Peyer's patch (tissue), 4 donors: ENCODE measurements around the gene GOLGA6A. TPM values are rescaled to one million over a fixed set of nuclear protein-coding genes. Genes with fewer than 3 reads are reported as not detected.
"Not testable (repeated sequence)": the region's sequence is repeated elsewhere in the genome, so short reads cannot be mapped to it uniquely, and the experiment has no call there.

Source experiments
- DNase-seq, 3 donors: peaks; one replicate each; pipeline ENCODE4 v3.0.0-alpha.2; 2017 to 2019
- H3K27ac ChIP-seq, 4 donors: fragments of 200-600 bp; sonication (generic); one replicate each; pipeline ENCODE4 v1.5.1; 2016 to 2019
- H3K27me3 ChIP-seq, 2 donors: fragments of 200-600 bp; sonication (generic); one replicate each; pipeline ENCODE4 v1.5.1; 2019
- H3K36me3 ChIP-seq, 3 donors: fragments of 200-600 bp; sonication (generic); one replicate each; pipeline ENCODE4 v1.5.1; 2016 to 2019
- H3K4me1 ChIP-seq, 4 donors: fragments of 200-600 bp; sonication (generic); one replicate each; pipeline ENCODE4 v1.5.1; 2016 to 2019
- H3K4me3 ChIP-seq, 4 donors: fragments of 200-600 bp; sonication (generic); 1 replicate in 3 of 4; 2 replicates in 1 of 4; pipeline ENCODE4 v1.5.1; 2016 to 2019; ENCODE audit warnings: mild to moderate bottlenecking in 1 of 4
- H3K9me3 ChIP-seq, 4 donors: fragments of 200-600 bp; sonication (generic); one replicate each; pipeline ENCODE4 v1.5.1; 2016 to 2019; ENCODE audit warnings: mild to moderate bottlenecking in 1 of 4
- POLR2A ChIP-seq, 2 donors: fragments of 450-650 bp; IDR thresholded peaks; one replicate each; pipeline ENCODE4 v1.5.1; 2017; ENCODE audit warnings: antibody characterized with exemption in 2 of 2, mild to moderate bottlenecking in 2 of 2, moderate library complexity in 2 of 2
- total RNA-seq, 4 donors: library from RNA; depleted of rRNA; stranded (reverse); fragments of >200 nt; gene quantifications; one replicate each; pipeline ENCODE4 v1.1.0, GENCODE V29; 2016
- TF ChIP-seq, protein P1 (sequence below), 6 experiments: fragments of 450-650 bp in 4 of 6; fragments of 200-600 bp in 2 of 6; sonication (generic) in 1 of 6; IDR thresholded peaks; one replicate each; pipeline ENCODE4 v1.5.1; 2017 to 2019; ENCODE audit warnings: antibody characterized with exemption in 6 of 6, mild to moderate bottlenecking in 3 of 6, moderate library complexity in 1 of 6

GOLGA6A gene
- total RNA-seq, 4 donors from 2014 or later, result 0.38 TPM; not detected in 3

DNA sequence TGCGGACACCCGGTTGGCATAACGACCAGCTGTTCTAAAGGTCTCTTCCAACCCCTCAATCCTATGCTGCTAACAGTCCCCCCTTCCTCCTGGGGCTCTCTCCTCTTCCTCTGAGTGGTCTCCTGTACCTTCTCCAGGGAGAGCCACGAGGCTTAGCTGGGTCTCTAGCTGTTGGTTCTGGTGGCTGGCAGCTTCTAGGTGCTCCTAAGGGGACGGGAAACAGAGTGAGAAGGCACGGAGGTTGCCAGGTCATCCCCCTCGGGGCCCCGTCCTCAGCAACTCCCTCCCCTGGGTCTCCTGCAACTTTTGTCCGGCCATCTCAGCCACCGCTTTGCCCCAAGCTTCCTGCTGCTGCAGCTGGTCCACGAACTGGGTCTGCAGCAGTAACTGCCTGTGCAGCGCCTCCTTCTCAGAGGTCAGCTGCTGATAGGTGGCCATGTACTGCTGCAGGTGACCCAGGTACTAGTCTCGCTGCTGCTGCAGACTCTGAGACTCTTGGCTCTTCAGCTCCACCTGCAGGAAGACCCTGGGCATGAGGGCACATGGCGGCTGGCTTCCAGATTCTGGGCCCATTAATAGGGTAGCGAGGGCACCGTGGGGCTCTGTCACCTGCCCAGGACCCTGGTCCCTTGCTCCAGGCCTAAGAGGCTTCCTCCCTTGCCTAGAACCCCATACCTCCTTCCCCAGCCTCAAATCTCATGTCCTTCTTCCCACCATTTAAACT, 9.6 kb downstream of the GOLGA6A start:
- H3K4me1 ChIP-seq, H3K36me3 ChIP-seq, H3K27ac ChIP-seq, H3K27me3 ChIP-seq, H3K9me3 ChIP-seq, H3K4me3 ChIP-seq: not testable (repeated sequence)
- TF ChIP-seq, protein P1, sequence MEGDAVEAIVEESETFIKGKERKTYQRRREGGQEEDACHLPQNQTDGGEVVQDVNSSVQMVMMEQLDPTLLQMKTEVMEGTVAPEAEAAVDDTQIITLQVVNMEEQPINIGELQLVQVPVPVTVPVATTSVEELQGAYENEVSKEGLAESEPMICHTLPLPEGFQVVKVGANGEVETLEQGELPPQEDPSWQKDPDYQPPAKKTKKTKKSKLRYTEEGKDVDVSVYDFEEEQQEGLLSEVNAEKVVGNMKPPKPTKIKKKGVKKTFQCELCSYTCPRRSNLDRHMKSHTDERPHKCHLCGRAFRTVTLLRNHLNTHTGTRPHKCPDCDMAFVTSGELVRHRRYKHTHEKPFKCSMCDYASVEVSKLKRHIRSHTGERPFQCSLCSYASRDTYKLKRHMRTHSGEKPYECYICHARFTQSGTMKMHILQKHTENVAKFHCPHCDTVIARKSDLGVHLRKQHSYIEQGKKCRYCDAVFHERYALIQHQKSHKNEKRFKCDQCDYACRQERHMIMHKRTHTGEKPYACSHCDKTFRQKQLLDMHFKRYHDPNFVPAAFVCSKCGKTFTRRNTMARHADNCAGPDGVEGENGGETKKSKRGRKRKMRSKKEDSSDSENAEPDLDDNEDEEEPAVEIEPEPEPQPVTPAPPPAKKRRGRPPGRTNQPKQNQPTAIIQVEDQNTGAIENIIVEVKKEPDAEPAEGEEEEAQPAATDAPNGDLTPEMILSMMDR (IDR thresholded peaks at IDR 0.05), result peak in 1 of 6 experiments; percentile 22
- peak in 1 of 3 donors; percentile 69 for DNase-seq

DNA sequence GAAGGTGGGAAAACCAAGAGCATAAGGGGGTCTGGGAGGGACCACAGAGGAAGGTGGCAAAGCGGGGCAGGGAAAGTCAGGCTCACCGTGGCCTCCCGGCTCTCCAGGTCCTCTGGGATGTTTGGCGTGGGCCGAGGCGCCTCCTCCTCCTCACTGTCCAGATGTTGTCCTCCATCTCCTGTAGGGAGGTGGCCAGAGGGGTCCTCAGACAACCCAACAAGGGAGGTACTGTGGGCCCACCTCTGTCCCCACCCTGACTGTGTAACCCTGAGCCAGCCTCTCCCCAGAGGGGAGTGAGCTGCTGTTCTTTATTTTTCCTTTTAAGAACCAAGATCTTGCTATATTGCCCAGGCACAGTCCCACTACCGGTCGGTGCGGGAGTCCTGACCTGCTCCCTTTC, 10.2 kb downstream of the GOLGA6A start:
- not testable (repeated sequence) for H3K27ac ChIP-seq, H3K9me3 ChIP-seq, H3K27me3 ChIP-seq, H3K4me3 ChIP-seq, DNase-seq, H3K36me3 ChIP-seq, H3K4me1 ChIP-seq

DNA sequence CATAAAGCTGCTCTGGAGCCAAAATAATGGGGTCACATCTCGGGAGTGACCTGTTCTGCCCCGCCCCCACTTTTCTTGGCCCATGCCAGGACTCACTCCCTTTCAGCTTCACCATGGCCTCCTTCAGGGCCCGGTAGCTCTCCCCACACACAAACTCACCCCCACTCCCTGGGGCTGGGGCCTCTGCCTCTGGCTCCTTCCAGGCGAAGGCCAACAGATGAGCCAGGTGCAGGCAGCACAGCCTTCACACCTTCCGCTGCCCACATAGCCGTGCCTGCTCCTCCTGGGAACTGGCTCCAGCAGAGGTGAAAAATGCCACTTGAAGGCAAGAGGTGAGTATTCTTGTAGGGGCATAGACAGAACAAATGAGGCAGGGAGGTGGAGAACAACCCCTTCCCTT, 10.7 kb downstream of the GOLGA6A start:
- not testable (repeated sequence) for H3K27ac ChIP-seq, H3K27me3 ChIP-seq, H3K9me3 ChIP-seq, H3K4me3 ChIP-seq, DNase-seq, H3K36me3 ChIP-seq, H3K4me1 ChIP-seq

DNA sequence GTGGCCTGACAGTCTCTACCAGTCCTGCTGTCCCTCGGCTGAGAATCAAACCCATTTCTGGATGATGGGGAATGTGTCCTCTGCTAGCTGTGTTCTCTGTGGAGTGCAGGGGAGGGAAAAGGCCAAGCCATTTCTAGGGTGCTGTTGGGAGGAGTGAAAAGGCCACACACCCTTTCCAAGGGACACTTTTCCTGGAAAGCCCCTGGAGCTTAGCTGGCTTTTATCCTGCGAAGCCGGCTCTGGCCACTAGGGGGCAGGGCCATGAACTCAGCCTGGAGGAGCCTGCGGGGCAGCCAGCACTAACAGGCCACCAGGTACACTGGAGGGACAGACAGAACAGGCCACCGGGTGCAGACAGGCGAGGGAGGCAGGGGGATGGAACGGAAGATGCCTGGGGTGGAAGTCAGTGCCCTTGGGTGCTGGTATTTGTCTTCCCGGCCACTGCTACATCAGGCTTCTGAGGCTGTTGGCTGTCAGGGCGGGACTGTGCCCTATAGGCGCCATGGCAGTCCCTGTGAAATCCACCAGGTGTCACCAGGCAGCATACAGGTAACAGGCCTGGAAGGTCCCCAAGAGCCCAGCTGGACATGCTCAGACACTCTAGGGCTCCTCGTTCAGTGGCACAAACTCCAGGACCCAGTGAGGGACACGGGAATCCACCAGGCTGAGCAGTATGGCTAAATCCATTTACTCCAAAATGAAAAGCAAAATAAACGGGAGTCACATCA, 16.5 kb downstream of the GOLGA6A start:
- not testable (repeated sequence) for H3K27ac ChIP-seq, H3K36me3 ChIP-seq, H3K9me3 ChIP-seq, H3K27me3 ChIP-seq, H3K4me1 ChIP-seq, H3K4me3 ChIP-seq
- peak in 1 of 3 donors; percentile 79 for DNase-seq
- TF ChIP-seq, protein P1 (IDR thresholded peaks at IDR 0.05), result peak in 5 of 6 experiments; percentile 21 to 58 (median 36)

DNA sequence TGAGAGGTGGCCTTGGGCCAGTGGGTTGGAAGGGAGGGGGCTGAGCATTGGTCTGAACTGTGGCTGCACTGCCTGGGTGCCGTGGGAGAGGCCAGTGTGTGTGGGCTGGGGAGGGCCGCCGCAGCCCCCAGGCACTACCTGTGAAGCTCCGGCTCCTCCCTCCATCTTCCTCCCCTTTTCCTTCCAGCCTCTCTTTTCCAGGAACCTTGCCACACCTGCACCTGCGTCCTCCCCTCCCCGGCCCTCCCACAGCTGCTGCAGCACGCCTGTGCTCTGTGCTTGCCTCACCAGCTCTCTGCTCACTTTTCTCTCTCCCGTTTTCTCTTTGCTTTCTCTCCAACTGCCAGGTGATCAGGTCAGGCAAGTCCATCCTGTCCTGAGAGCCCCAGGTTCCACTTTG, 17.5 kb downstream of the GOLGA6A start:
- not testable (repeated sequence) for H3K27ac ChIP-seq, H3K27me3 ChIP-seq, H3K9me3 ChIP-seq, H3K36me3 ChIP-seq, H3K4me3 ChIP-seq, H3K4me1 ChIP-seq
- DNase-seq, result peak in 1 of 3 donors; percentile 36

DNA sequence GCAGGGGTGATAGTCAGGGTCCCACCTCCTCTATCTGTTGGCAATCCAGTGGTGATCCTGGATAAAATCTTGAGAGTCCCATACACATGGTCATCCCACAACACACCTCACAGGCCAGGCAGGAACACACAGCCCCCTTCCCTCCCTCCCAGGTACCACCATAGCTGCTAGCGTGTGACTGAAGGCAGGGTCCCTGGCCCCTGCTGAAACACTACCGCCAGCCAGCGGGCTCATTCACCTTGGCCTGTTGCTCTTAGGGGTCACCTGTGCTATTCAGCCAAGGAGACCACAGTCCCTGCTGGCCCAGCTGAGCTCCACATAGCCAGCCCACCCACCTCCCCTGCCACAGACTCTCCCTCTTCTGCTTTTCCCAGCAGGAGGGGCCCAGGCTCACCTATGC, 18.2 kb downstream of the GOLGA6A start:
- not testable (repeated sequence) for H3K27me3 ChIP-seq, H3K4me3 ChIP-seq, H3K4me1 ChIP-seq, H3K27ac ChIP-seq, H3K36me3 ChIP-seq, H3K9me3 ChIP-seq
- DNase-seq, result peak in 1 of 3 donors; percentile 44

DNA sequence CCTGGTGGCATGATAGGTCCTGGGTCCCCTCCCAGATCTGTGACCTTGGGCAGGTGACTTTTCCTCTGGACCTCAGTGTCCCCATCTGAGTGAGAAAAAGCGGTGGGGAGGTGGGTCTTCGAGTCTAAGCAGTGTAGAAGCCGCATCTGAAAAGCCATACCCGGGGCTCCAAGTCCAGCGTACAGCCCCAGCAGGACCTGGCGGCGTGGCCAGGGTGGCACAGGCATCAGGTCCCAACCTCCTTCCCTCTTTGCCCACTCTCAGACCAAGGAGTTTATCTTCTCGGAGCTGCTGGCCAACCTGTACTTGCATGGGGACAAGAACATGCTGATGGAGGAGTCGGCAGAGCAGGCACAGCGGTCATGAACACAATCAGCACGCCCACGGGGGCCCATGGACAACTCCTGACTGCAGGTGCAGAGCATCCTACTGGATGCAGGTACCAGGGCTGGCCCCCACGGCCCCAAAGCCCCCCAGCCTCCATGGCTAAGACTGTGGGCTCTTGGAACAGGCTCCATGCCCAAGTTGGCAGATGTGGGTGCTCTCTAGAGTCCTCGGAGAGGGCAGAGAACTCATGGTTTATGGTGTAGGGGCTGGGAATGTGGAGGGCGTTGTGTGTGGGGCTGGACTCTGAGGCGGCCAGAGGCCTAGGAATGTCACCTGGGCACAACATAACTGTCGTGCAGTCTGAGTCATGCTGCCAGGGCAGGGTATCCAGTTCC, 18.8 kb downstream of the GOLGA6A start:
- not testable (repeated sequence) for DNase-seq

DNA sequence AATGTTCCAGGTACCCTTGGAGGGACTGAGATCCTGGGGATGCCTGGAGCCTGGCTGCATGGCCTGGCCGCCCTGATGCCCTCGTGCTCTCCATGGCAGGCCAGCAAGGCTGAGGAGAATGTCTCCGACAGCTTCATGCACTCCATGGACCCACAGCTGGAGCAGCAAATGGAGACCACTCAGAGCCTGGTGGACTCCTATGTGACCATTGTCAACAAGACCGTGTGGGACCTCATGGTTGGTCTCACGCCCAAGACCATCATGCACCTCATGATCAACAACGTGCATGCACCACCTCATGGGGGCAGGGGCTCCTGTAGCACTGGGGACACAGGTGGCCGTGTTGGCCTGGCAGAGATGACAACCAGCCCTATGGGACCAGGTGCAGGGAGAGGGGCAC, 19.7 kb downstream of the GOLGA6A start:
- DNase-seq, result peak in 2 of 3 donors; percentile 26 to 31
- no peak overlapping the region for H3K27ac ChIP-seq
- no peaks in the 10 kb centered on the region for H3K9me3 ChIP-seq
- H3K4me3 ChIP-seq, result no peak overlapping the region
- H3K27me3 ChIP-seq, result no peaks in the 10 kb centered on the region
- TF ChIP-seq, protein P1 (IDR thresholded peaks at IDR 0.05), result no peak
- TF ChIP-seq POLR2A (IDR thresholded peaks at IDR 0.05), result no peak
- H3K4me1 ChIP-seq, result no peaks in the 10 kb centered on the region
- H3K36me3 ChIP-seq, result no peaks in the 10 kb centered on the region

More for the DNA sequence above, 18.8 kb downstream of the GOLGA6A start:
- H3K27ac ChIP-seq, H3K9me3 ChIP-seq, H3K4me1 ChIP-seq, H3K4me3 ChIP-seq, H3K36me3 ChIP-seq, H3K27me3 ChIP-seq: not testable (repeated sequence)
